Neural crest cell (in vitro differentiated cells): ENCODE measurements around the gene RNASEH2A. TPM values are rescaled to one million over a fixed set of nuclear protein-coding genes. Genes with fewer than 3 reads are reported as not detected.
"Not testable (repeated sequence)": the region's sequence is repeated elsewhere in the genome, so short reads cannot be mapped to it uniquely, and the experiment has no call there.

Experiments
- DNase-seq: peaks from one replicate; pipeline ENCODE4 v3.0.0; 2021; ENCODE audit warnings: low read depth, mixed read lengths, low spot score
- H3K27ac Mint-ChIP-seq: one replicate; pipeline ENCODE4 v1.8.0; 2021; ENCODE audit warnings: mild to moderate bottlenecking, mixed read lengths; ENCODE audit not compliant: unreplicated experiment
- H3K27me3 Mint-ChIP-seq: 2 replicates; pipeline ENCODE4 v1.8.0; 2021; ENCODE audit warnings: low read depth, mild to moderate bottlenecking, mixed read lengths
- H3K36me3 Mint-ChIP-seq: 2 replicates; pipeline ENCODE4 v1.8.0; 2021; ENCODE audit warnings: low read depth, mild to moderate bottlenecking, mixed read lengths
- H3K4me1 Mint-ChIP-seq: 2 replicates; pipeline ENCODE4 v1.8.0; 2021; ENCODE audit warnings: mixed read lengths
- H3K4me3 Mint-ChIP-seq: one replicate; pipeline ENCODE4 v1.8.0; 2021; ENCODE audit warnings: mild to moderate bottlenecking, mixed read lengths
- H3K9me3 Mint-ChIP-seq: 2 replicates; pipeline ENCODE4 v1.8.0; 2021; ENCODE audit warnings: mixed read lengths
- total RNA-seq: library from RNA; stranded (reverse); gene quantifications from 2 replicates; pipeline ENCODE4 v1.2.1, GENCODE V29; 2021
- TF ChIP-seq, protein P1 (sequence below): fragments of 200-600 bp; sonication (generic); conservative IDR thresholded peaks from 2 replicates; pipeline ENCODE4 v1.5.0; 2021; ENCODE audit warnings: antibody characterized with exemption, mild to moderate bottlenecking

RNASEH2A gene
- total RNA-seq, 1 donor from 2014 or later, result 87.4 TPM

- no peaks in the 10 kb centered on the region for H3K9me3 Mint-ChIP-seq
- no peaks in the 10 kb centered on the region for H3K36me3 Mint-ChIP-seq
- peaks cover 37% of the 10 kb centered on the region for H3K4me1 Mint-ChIP-seq
- H3K27ac Mint-ChIP-seq, result peak overlapping the region; percentile 81
- H3K27me3 Mint-ChIP-seq, result peaks cover 68% of the 10 kb centered on the region
- DNase-seq, result peak; percentile 77
- TF ChIP-seq, protein P1, sequence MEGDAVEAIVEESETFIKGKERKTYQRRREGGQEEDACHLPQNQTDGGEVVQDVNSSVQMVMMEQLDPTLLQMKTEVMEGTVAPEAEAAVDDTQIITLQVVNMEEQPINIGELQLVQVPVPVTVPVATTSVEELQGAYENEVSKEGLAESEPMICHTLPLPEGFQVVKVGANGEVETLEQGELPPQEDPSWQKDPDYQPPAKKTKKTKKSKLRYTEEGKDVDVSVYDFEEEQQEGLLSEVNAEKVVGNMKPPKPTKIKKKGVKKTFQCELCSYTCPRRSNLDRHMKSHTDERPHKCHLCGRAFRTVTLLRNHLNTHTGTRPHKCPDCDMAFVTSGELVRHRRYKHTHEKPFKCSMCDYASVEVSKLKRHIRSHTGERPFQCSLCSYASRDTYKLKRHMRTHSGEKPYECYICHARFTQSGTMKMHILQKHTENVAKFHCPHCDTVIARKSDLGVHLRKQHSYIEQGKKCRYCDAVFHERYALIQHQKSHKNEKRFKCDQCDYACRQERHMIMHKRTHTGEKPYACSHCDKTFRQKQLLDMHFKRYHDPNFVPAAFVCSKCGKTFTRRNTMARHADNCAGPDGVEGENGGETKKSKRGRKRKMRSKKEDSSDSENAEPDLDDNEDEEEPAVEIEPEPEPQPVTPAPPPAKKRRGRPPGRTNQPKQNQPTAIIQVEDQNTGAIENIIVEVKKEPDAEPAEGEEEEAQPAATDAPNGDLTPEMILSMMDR, result no peak
- peak overlapping the region; percentile 85 for H3K4me3 Mint-ChIP-seq
These were observed 34.7 kb downstream of the RNASEH2A start for GRCh38 chr19:12841094-12841493.

GRCh38 chr19:12842511-12842910 lies 36.1 kb downstream of the RNASEH2A start:
- Mint-ChIP-seq H3K4me3 (no peak overlapping the region), H3K27ac (no peak overlapping the region), H3K4me1 (peaks cover 31% of the 10 kb centered on the region), H3K36me3 (no peaks in the 10 kb centered on the region), H3K9me3 (no peaks in the 10 kb centered on the region), H3K27me3 (peaks cover 54% of the 10 kb centered on the region)
- TF ChIP-seq, protein P1, result no peak
- no peak for DNase-seq

DNA sequence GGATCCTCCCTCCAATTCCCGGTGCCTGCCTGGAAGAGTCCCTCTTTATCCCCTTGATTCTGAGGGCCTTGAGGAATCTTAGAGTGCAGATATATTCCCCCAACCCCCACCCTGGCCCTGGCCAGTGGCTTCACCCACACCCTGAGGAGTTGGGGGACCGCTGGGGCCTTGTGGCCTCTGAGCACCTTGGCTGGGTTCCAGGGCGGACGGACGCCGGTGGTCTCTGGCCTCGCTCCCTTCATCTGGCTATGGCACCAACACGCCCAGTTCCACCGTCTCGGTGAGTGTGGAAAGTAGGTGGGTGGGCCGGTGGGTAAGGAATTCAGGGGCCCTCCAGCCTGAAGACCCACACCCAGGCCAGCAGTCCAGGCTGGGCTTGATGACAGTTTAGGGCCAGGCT lies 36.9 kb downstream of the RNASEH2A start:
- H3K27me3 Mint-ChIP-seq, result peaks cover 48% of the 10 kb centered on the region

DNA sequence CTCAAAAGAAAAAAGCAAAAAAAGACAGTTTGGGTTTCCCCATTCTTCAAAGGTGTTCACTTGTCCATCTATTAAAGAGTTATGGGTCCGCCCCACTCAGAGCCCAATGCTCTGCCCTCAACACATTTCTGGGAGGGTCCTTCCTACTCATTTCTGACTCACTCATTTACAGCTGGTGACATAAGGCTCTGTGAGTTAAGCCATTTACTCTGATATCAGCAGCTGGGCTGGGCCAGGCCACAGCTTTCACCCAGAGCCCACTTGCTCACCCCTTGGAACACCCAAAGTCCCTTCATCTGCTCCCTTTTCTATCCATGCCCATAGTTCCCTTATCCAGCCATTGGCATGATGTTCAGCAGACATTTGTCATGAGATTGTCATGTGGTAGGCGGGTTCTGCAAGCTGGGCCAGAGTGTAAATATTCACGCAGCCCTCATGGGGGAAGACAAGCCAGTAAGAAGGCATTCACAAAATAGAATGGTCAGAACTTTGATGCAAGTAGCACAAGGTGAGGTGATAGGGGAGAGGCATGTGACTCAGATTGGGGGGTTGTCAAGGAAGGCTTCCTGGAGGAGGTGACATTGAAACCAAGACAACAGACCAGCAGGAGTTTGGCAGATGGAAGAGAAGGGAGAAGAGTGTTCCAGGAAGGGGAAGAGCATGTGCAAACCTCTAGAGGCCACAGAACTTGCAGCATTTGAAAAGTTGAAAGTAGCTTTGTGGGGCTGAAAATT lies 37.8 kb downstream of the RNASEH2A start:
- Mint-ChIP-seq H3K27me3 (peaks cover 42% of the 10 kb centered on the region), H3K4me3 (no peak overlapping the region), H3K36me3 (no peaks in the 10 kb centered on the region), H3K9me3 (no peaks in the 10 kb centered on the region), H3K27ac (no peak overlapping the region), H3K4me1 (peaks cover 33% of the 10 kb centered on the region)
- TF ChIP-seq, protein P1, result no peak
- no peak for DNase-seq

More for the DNA sequence above, 36.9 kb downstream of the RNASEH2A start:
- H3K9me3 Mint-ChIP-seq, result no peaks in the 10 kb centered on the region
- H3K4me3 Mint-ChIP-seq, result no peak overlapping the region
- TF ChIP-seq, protein P1, result no peak
- DNase-seq, result no peak
- peaks cover 36% of the 10 kb centered on the region for H3K4me1 Mint-ChIP-seq
- no peaks in the 10 kb centered on the region for H3K36me3 Mint-ChIP-seq
- H3K27ac Mint-ChIP-seq, result no peak overlapping the region

- not testable (repeated sequence) for H3K4me3 Mint-ChIP-seq, DNase-seq, H3K9me3 Mint-ChIP-seq, H3K36me3 Mint-ChIP-seq, H3K27ac Mint-ChIP-seq
- Mint-ChIP-seq H3K27me3 (peaks cover 17% of the 10 kb centered on the region), H3K4me1 (peaks cover 11% of the 10 kb centered on the region)
These were observed 40.2 kb downstream of the RNASEH2A start for GRCh38 chr19:12846613-12847012.
